GM18907 (cell line): Measurements from ENCODE around the gene ZDHHC20.
A peak's percentile ranks its signal among the peaks of the same experiment; 100 is the strongest.

Experiments used
- ATAC-seq: cut with Tn5 transposase; IDR thresholded peaks from one replicate; pipeline ENCODE4 v1.9.1; 2021; ENCODE audit warnings: mild to moderate bottlenecking, moderate library complexity; ENCODE audit not compliant: unreplicated experiment

Gene ZDHHC20, protein sequence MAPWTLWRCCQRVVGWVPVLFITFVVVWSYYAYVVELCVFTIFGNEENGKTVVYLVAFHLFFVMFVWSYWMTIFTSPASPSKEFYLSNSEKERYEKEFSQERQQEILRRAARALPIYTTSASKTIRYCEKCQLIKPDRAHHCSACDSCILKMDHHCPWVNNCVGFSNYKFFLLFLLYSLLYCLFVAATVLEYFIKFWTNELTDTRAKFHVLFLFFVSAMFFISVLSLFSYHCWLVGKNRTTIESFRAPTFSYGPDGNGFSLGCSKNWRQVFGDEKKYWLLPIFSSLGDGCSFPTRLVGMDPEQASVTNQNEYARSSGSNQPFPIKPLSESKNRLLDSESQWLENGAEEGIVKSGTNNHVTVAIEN

DNA sequence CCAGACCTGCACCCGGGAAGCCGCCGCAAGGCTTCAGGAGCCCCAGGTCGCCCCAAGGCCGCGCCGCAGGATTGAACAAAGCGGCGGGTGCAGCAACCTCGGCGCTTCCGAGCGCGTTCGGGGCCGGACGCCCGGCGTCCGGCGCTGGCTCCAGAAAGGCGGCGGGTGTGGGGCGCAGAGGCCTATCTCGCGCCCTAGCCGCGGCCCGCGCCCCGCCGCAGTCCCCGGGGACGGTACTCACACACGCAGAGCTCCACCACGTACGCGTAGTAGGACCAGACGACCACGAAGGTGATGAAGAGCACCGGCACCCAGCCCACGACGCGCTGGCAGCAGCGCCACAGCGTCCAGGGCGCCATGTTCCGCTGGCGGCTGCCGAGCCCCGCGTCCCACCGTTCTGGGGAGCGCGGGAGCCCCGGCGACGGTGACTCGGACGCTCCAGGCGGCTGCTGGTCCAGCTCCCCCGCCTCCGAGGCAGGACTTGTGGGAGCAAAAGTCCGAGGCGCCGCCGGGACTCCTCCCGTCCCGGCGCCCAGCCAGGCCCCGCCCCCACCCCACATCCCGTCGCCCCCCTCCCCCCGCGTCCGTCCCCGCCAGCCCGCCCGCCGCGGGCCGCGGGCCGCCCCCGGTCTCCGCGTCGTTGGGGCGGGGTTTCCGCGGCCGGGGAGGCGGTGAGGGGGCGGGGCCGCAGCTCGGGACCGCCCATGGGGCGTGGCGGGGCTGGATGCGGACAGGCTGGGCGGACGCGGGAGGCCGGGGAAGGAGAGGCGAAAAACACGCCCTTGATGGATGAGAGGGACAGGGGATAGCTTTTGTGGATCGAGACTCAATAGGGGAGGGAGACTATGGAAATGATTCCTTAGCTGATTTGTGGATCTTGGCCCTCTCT lies at the start of gene ZDHHC20:
TSS of gene ZDHHC20 (minus strand) at position 491 of the 889 bp plus-strand sequence. CDS start at position 359, 132 bp downstream.
- peak; percentile 82 for ATAC-seq

- ATAC-seq = no peak
Observed at GRCh38 chr13:21504379-21504778, 45.3 kb upstream of the ZDHHC20 start.

GRCh38 chr13:21501686-21502085 lies 42.6 kb upstream of the ZDHHC20 start:
- no peak for ATAC-seq

- no peak for ATAC-seq
Observed at GRCh38 chr13:21486322-21486721, 27.2 kb upstream of the ZDHHC20 start.

DNA sequence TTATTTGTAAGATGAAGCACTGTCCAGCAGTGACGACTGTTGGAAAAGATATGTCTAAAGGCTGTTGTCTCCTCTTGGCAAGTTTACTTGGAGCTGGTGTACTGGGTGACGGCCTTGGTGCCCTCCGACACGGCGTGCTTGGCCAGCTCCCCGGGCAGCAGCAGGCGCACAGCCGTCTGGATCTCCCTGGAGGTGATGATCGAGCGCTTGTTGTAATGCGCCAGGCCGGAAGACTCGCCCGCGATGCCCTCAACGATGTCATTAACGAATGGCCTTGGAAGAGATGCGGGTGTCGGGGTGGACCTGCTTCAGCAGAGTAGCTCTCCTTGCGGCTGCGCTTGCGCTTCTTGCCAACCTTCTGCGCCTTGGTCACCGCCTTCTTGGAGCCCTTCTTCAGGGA lies 24.6 kb upstream of the ZDHHC20 start:
- ATAC-seq = no peak

DNA sequence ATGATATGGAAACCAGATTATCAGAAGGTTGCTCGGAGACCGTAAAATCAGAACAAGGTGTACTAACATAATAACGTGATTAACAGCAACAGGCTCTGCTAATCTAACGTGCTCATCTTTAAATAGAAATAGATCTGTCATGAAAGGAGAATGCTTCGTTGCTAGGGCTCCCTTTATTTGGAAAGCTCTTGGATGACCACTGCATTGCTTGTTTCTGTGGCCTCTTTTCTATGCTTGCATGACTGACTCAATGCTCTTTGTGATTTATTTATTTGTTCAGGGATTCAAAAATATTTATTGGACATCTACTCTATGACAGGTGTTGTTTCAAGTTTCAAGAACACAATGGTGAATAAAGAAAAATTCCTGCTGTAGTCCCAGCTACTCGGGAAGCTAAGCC lies 22.3 kb upstream of the ZDHHC20 start:
- ATAC-seq = no peak

DNA sequence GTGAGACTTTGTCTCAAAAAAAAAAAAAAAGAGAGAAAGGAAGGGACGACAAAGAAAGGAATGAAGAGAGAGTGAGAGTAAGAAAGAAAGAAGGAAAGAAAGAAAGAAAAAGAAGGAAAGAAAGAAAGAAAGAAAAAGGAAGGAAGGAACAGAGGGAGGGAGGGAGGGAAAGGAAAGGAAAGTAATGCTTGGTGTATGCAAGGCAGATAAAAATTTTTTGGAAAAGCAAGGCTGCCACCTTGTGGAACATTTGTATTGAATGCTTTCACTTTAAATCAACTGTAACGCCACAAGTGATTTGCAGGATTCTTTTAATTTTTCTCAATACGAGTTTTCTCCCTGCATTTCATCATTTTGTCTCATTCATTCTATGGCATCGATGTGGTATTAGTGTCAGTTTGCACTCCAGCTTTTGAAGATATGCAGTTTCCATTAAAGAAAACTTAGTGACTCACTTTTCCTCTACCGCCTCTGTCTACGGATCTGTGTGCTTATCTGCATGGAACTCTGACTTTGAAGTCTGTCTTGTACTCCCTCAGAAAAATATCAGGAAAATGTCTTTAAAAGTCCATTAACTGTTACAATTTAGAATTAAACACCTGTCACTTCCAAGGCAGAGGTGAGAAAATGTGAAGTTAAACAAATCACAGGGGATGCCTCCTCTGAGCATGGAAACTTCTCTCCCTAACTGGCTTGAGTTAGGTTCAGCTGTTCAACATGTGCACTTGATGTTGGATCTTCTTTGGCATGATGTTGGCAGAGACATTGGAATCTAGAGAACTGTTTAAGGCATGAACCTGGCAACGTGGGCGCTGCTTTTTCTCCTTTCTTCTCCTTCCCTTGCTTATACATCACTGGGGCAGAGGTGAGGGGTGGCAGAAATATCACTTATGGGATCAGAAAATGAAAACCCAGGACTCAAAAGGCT lies 20.0 kb upstream of the ZDHHC20 start:
- ATAC-seq = no peak

- peak; percentile 90 for ATAC-seq
Observed at GRCh38 chr13:21476893-21477472, 17.9 kb upstream of the ZDHHC20 start.

DNA sequence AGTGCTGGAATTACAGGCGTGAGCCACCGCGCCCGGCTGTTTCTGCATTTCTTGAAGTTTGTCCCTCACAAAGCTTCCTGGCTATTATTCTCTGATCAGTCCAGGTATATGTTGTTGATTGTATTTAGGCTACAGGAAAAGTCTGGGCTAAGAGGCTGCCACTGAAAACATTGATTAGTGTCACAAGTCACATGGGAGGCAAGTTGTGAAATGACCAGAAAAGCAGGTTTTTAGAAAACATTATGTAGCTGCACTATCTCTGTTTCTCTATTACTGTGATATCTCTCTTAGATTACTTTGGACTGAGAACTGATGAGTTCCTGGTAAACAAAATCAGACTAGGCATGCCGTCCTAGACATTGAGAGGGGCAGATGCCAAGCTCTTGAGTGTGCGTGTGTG lies 16.0 kb upstream of the ZDHHC20 start:
- ATAC-seq = no peak

GRCh38 chr13:21470785-21471184 lies 11.7 kb upstream of the ZDHHC20 start:
- no peak for ATAC-seq

DNA sequence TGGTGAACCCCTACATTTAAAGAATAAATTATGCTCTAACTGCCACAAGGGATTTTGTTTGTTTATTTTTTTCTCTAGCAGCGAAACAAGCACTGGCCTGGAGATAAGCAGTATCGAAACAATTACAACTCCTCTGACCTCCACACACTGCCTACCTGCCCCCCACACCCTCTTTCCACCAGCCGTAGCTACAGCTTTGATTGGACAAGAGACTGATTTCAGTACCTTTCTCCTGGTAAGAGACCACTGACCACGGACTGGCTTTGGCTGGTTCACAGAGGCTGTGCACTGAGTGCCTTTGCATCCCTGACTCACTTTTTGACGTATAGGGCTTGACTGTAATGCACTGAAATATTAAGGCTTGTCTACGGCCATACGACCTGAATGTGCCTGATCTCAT lies 7.4 kb upstream of the ZDHHC20 start:
- ATAC-seq = no peak

GRCh38 chr13:21465710-21466160 lies 6.6 kb upstream of the ZDHHC20 start:
- no peak for ATAC-seq

DNA sequence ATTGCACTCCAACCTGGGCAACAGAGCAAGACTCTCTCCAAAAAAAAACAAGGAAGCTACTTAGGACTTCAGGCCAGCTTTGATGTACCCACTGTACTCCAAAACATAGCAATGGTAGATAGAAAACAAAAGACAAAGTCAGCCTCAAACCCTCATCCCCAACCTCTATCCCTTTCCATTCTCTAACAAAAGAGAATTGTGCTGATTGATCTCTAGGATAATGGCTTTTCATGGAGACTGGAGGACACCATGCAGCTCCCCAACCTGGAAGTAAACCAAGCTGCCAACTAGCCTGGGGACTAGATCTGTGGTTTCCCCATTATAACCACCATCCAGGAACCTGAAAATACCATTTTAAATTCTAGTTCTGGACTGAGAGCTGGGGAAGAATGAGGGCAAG lies 4.3 kb upstream of the ZDHHC20 start:
- no peak for ATAC-seq

DNA sequence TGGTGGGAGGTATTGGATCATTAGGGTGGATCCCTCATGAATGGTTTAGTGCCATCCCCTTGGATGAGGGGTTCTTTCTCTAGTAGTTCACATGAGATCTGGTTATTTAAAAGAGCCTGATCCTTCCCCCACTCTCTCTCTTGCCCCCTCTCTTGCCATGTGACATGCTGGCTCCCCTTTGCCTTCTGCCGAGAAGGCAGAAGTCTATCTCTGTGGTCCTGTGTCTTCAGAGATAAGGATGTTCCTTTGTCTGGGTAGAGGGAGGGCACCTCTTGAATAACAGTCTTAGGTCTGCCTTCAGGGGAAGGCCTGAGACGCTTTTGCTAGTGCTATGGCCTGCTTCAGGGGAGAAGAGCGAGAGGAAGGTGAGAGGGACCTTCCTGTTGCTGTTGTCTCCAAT lies 2.0 kb upstream of the ZDHHC20 start:
- ATAC-seq = no peak

DNA sequence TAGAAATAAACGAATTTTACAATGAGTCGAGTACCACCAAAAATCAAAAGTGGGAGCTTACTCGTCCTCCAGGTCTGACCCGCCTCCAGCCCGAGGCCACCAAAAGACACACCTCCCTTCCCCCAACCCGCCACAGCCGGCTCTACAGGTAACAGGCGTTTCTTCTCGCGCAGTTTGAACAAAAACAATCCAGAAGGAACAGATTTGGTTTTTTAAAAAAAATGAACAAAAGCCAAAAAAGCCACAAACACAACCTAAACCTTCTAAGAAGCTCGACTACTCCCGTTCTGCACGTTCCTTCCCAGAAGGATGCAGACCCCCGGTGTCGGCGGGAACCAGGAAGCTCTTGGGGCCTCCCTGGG lies 671 bp downstream of the ZDHHC20 start:
- peak; percentile 48 for ATAC-seq

GRCh38 chr13:21453387-21454081 lies 5.6 kb downstream of the ZDHHC20 start:
- ATAC-seq = no peak

GRCh38 chr13:21450936-21451335 lies 8.2 kb downstream of the ZDHHC20 start:
- no peak for ATAC-seq

GRCh38 chr13:21446656-21447055 lies 12.4 kb downstream of the ZDHHC20 start:
- ATAC-seq = no peak

GRCh38 chr13:21445759-21446158 lies 13.3 kb downstream of the ZDHHC20 start:
- ATAC-seq = no peak

GRCh38 chr13:21443171-21443570 lies 15.9 kb downstream of the ZDHHC20 start:
- ATAC-seq = no peak
